ENCODE measurements around the gene ANKRD24.
"Not testable (repeated sequence)": the region's sequence is repeated elsewhere in the genome, so short reads cannot be mapped to it uniquely, and the experiment has no call there.

- not testable (repeated sequence) for TF ChIP-seq CTCF (IDR thresholded peaks at IDR 0.05; ENCODE audit: insufficient read depth, low read length, poor library complexity, severe bottlenecking); EZH2phosphoT487 (conservative IDR thresholded peaks at IDR 0.05; ENCODE audit: low read length)
These were observed 63.4 kb downstream of the ANKRD24 start for GRCh38 chr19:4245938-4246337.
